Occipital lobe (tissue), 2 donors: ENCODE data around the gene PCNT. TPM values are rescaled to one million over a fixed set of nuclear protein-coding genes. Genes with fewer than 3 reads are reported as not detected.

Experiments
- DNase-seq: peaks from one replicate; lab custom pipeline; 2025; lab: John Stamatoyannopoulos, UW
- total RNA-seq: library from RNA; depleted of rRNA; stranded (reverse); fragments of >200 nt; gene quantifications from one replicate; pipeline ENCODE4 v1.2.3, GENCODE V29; 2014

PCNT gene
- total RNA-seq, 1 donor from 2014 or later, result 18.4 TPM

DNA sequence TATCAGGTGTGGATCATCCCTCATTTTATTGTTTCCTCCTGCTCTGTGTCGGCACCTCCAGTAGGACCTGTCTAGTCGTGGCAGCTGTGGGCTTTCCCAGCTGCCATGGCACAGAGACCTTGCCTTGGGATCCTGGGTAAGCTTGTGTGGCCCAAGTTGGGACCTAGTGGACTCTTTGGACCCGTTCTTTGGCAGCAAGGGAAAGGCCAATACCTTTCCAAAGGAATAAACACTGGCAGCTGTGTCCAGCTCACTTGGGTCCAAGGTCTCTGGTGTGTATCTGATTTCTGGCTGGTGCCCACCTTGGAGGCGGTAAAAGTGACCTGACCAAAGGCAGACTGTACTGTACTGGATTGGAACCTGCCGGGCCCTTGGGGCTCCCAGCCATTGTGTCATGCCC, 156.5 kb downstream of the PCNT start:
- DNase-seq, result no peak

DNA sequence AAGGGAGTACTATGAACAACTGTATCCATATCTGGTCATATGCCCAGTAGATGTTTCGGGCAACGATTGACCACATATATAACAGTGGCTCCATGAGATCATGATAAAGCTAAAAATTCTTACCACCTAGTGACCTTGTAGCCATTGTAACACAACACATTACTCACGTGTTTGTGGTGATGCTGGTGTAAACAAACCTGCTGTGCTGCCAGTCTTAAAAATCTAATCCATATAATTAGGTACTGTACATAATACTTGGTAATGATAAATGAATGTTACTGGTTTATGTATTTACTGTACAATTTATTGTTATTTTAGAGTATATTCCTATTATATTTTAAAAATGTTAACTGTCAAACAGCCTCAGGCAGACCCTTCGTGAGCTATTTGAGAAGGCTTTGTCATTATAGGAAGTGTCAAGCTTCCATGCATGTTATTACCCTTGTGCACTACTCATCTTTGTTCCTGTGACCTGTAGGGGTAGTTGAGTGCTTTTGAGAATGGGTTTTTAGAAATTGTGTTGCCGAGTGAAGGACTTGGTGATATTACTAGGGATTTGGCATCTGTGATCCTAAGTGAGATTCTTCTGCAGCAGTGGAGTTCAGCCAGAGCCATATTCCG, 158.4 kb downstream of the PCNT start:
- no peak for DNase-seq

DNA sequence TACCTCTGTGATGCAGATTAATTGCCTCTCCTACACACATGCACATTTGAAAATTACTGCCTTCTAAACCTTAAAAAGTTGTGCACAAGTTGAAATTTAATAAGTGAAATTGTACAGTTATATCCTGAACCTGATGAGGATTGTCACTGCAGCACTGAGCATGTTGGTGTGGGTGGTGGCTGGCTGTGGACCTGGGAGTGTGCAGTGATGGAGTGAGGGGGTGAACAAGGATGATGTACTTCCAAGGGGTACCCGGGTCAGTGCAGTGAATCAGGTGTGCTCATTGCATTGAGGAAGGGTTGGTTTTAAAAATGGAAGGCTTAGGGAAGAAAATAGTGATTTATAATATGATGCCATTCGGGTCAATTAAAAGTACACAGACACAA, 158.9 kb downstream of the PCNT start:
- no peak for DNase-seq

DNA sequence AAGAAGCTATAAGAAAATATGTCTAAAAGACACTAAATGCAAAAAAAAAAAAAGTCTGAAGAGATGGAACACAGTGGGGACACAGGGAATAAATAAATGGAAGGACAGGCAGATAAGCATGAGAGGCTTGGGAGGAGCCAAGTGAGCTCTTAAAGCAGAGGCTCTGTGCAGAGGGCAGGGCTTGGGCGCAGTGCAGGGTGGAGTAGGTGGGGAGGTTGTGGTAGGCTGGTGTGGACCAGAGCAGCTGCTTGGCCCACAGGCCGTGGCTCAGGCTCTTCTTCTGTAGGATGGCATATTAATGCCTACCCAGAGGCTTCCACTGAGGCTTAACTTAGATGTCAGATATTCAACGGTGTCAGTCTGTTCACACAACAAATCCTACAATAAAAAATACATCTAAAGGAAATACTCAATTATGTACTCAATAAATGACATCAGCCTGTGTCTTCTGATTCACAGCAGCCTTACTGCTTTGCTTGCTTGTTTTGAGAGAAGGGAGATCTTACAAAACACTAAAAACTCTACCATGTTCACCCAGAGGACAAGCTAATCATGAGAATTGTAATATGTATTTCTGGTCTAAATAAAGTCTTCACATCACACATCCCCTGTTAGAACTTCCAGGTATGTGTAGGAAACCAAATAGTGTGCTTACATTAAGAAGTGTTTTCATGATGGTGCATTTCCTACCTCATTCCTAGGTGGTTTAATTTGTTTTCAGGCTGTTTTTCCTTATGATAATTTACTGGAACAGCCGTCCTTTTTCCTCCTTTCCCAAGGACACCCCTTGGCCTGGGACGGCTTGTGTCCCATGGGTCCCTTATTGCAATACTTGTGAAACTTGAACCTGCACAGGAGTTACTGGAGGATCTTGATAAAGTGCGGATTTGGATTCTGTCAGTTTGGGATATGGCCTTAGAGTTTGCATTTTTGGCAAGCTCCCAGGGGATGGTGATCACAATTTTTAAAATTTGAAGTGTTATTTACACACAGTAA, 159.6 kb downstream of the PCNT start:
- DNase-seq, result no peak

DNA sequence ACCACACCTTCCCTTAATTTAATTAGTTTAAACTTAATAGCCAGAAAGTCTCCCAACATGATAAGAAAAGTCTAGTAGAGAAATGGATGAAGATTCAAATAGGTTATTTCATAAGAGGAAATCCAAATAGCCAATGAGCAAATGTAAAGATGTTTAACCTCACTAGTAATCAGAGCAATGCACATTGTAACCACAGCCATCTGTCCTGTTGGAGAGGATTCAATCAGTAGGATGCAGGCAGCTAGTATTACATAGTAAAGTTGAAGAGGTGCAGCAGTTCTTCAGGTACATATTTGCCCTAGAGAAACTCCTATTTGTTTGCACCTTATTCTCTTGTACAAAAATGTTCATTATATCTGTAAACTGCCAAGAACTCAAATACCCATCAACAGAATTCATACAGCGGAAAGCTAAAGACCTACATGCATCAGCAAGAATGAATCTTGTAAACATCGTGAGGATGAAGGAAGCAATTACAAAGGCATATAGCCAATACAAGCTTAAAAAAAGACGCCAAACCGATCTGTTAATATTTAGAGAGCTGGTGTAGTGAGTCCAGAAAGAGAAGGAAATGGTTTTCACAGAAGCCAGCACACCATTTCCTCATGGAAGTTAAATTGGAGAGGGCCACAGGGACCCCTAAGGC, 162.6 kb downstream of the PCNT start:
- no peak for DNase-seq

DNA sequence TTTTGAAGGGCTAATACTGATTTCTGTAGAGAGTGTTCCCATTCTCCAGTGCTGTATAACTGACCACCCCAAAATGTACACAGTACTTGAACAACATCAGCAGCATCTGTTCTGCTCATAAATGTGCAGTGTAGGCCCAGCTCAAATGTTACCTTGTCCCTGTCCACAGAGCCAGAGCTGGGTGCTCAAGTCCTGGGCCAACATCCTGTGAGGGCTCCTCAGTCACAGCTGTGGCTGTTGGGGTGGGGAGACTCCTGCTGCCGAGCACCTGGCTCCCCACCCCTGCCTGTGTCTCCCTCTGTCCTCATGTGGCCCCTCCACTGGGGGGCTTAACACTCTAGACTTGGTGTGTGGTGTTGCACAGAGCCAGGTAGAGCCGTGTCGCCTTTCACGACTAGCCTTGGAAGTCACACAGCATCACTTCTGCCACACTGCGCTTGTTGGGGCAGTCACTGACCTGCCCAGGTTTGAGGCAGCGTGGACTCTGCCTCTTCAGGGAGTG, 165.3 kb downstream of the PCNT start:
- no peak for DNase-seq

DNA sequence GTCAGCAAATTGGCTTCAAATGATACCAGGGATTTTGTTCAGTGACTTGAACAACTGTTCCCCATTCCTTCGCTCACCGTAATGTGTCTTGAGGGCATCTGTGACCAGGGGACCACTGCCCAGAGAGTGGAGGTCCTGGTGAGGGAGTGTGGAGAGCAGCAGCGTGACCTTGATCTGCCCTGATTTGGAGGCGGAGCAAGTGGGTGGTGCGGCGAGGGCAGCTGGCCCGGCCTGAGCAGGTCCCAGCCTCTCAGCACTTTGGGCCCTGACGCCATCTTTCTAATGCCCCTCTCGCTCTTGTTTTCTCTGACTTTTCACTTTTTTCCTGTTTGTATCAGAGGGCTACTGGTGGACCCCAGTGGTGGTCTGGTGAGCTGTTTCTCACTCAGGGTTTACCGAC, 165.8 kb downstream of the PCNT start:
- DNase-seq, result no peak

DNA sequence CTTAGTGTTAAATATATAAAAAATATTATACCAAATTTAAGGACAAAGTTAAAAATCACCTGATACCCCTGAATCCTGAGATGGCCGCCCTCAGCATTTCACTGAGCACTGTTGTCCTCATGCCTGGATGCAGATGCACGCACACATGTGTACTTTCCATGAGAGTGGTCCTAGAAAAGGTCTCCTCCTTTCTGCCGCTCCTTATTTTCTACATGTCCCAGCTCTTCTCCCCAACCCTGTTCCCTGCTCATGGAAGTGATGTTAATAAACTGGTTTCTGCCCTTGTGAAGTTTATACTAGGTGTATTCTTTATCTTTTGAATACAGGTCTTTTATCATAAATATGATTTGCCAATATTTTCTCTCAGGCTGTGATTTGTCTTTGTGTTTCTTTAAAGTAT, 167.6 kb downstream of the PCNT start:
- DNase-seq, result no peak

DNA sequence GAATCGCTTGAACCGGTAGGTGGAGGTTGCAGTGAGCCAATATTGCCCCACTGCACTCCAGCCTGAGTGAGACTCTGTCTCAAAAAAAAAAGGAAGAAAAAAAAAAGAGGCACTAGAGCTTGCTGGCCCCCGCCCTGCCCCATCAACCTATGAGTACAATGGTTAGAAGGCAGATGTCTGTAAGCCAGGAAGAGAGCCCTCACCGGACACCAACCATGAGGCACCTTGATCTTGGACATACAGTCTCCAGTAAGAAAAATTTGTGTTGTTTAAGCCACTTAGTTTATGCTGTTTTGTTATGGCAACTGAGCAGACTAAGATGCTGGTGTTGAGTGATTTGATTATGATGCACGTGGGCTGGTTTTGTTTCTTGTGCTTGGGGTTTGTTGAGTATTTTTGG, 168.9 kb downstream of the PCNT start:
- DNase-seq, result no peak

DNA sequence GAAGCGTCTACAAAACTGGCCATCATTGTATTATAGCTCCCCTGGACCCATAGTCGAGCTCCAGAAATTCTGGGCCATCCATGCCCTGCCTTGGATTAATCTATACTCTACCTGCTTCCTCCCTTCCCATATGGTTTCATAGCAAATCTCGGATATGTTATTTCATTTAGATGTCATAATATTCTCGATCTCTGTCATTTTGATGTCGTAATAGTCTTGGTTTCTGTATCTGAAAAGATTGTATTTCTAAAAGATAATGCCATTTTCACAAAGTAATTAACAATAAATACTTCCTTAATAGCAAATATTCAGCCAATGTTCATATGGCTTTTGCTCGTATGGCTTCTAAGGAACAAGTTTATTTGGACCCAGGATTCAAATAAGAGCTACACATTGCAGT, 169.9 kb downstream of the PCNT start:
- DNase-seq, result no peak

Other genes with a start within 250 kb of the PCNT start
- gene COL6A2, start 226.0 kb upstream of the PCNT start, total RNA-seq, result 37.1 TPM
- gene FTCD, start 168.6 kb upstream of the PCNT start, total RNA-seq, result not detected
- 2.8 TPM for gene SPATC1L, start 139.7 kb upstream of the PCNT start, total RNA-seq
- 52.7 TPM for gene LSS, start 95.4 kb upstream of the PCNT start, total RNA-seq
- gene MCM3AP, start 38.5 kb upstream of the PCNT start, total RNA-seq, result 82.7 TPM
- gene YBEY, start 37.8 kb upstream of the PCNT start, total RNA-seq, result 11.7 TPM
- 3.0 TPM for gene C21orf58, start 286 bp upstream of the PCNT start, total RNA-seq
- gene DIP2A, start 134.7 kb downstream of the PCNT start, total RNA-seq, result 26.8 TPM